HG03175 (cell line): ENCODE data around the gene SH3BP5.

ENCODE experiments used
- ATAC-seq: cut with Tn5 transposase; IDR thresholded peaks from one replicate; pipeline ENCODE4 v1.9.1; 2021; ENCODE audit warnings: mild to moderate bottlenecking, moderate library complexity; ENCODE audit not compliant: unreplicated experiment

Gene SH3BP5

DNA sequence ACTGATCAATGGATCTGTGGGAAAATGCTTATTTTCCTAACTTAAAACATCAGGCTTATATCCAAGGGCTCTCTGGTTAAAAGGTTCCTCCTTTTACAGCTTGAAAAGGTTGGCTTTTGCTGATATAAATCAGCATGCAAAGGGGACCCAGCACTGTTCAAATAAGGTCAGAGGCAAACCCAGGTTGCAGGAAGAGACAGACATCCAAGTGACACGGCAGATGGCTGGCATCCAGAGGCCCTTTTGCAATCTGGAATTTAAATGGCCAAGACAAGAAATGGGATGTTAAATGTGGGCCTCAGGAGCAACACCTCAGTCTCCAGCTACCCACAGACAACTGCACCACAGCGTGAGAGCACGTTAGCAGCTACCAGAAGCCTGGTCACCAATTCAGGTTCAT, 6.3 kb downstream of the SH3BP5 start:
- no peak for ATAC-seq

DNA sequence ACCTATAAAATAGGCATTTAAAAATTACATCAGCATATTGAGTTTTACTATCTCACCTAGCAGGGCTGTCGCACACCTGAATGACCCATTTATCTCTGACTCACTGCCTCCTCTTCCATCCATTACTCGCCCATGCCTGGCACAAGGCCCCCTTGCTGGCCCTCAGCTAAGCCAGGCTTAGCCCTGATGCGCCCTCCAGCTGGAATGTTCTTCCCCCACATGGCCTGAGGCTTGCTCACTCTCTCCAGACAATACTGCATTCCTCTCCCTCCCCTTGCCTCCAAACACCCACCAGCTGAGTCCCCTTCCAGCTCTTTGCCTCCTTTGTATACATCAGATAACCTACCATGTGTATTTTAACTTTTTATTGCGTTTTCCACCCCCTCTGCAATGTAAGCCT, 7.2 kb downstream of the SH3BP5 start:
- ATAC-seq = no peak

DNA sequence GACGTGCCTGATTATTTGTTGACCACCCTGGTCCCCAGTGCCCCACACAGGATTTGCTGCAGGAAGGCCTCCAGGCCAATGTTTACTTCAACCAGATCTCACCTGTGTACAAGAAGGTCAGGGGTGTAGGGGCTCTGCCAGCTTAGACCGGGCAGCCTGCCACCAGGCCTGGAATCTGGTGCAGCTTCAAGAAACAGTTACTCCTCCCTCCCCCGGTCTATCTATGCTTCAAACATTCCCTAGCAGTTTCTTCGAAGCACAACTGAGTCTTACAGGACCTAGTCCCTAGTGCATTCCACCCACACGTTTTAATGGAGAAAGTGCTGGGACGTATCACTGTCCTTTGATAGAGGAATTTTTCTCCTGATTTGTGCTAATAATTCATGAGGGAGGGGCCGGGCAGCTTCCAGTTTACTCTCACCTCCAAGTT, 8.0 kb downstream of the SH3BP5 start:
- no peak for ATAC-seq

DNA sequence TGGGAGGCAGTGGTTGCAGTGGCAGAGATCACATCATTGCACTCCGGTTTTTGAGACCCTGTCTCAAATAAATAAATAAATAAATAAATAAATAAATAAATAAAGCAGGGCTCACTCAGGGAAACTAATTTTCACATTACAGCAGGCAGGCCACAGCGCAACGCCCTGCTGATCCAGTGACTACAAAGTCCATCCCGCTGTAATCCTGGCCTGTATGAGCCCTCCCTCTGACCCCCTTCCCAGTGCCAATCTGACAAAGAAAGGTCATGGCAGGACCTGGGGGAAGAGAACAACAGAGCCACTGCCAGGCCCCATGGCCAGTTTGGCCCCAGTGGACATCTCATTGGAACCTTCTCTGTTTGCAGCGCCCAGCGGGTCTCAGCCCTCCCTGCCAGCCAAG, 9.3 kb downstream of the SH3BP5 start:
- no peak for ATAC-seq

DNA sequence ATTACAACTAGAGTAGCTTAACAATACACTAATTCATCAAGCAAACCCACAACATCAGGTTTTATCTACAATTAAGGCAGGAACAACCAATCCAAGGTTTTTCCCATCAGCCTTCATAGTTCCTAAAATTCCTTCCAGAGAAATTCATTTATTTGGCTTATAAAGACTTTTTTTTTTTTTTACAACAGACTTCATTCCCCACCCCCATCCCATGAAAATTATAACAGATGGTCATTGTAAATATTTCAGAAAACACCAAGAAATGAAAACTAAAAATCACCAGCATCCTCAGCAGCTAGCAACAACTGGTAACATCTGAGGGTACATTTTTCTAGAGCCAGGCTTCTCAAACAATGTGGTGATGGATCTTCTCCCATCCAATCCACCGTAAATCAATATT, 11.0 kb downstream of the SH3BP5 start:
- no peak for ATAC-seq

DNA sequence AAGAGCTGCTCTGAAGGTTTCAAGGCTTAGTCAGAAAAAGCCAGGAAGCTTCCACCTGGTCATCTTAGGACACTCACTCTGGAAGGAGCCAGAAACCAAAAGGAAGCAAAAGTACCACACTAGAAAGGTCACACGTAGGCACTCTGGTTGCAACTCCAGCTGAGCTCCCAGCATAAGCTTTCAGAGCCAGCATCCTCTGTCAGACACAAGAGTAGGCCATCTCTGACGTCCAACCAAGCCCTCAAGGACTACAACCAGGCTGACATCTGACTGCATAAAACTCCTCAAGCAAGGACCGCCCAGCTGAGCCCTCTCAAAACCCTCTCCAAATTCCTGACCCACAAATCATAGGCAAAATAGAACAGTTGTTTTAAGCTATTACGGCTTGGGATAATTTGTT, 12.8 kb downstream of the SH3BP5 start:
- ATAC-seq = no peak

DNA sequence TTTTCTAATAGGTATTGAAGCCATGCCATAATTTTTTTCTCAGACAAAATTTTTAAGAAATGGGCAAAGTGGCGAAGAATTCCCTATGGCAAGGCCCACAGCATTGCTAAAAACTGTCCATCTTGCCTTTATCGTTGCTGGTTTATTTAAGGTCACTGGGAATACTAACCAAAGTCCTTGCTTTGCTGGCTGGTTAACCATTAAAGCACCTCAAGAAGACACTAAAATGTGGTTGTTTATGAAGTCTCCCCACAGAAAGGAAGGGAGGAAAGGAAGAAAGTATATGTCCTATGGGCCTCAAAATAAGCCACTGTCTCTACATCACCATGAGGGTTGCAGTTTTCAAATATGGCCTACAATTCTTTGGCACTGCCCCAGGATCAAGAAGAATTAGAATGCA, 13.2 kb downstream of the SH3BP5 start:
- no peak for ATAC-seq

DNA sequence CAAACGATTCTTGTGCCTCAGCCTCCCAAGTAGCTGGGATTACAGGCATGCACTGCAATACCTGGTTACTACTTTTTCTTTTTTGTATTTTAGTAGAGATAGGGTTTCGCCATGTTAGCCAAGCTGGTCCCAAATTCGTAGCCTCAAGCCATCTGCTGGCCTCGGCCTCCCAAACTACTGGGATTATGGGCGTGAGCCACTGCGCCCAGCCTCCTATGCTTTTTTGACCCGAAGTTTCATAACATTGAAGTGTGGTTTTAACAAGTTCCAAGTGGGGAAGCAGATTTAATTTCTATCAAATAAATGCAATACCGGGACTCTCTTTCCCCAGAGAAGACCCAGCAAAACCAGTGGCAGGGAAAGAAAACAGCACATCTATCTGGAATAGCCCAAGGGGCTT, 13.7 kb downstream of the SH3BP5 start:
- no peak for ATAC-seq

DNA sequence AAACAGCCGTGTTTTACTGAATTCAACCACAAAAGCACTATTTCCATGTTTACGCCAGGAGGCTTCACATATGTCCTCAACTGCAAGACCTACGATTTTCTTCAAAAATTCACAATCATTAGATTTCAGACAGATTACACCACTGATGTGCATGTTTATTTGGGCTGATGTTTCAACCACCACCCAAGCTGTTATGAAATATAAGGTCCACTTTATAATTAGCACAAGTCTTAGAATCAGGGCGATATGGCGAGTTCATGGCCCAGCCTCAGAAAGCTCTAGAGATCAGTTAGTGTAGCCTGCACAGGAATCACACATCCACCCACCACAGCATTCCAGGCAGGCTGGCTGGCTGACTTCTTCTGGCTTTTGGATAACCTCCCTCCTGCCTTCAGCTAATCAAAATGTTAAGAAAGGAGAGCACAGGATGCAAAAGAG, 15.4 kb downstream of the SH3BP5 start:
- no peak for ATAC-seq

DNA sequence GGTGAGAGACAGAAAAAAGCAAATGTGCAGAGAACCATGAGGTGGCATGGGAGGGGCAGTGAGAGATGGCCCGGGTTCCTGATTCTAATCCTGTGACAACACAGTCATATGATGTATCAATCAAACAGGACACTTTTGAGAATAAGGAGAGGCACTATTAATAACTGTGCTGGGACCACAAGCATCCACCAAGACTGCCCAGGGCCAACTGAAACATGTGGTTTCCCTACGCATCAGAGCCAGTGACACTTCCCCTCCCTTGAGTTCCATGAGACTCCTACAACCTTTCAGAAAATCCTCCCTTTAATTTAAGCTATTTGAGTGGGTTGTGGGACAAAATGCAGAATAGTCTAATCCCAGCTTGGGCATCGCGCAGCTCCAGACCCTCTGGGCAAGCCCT, 17.4 kb downstream of the SH3BP5 start:
- ATAC-seq = no peak

DNA sequence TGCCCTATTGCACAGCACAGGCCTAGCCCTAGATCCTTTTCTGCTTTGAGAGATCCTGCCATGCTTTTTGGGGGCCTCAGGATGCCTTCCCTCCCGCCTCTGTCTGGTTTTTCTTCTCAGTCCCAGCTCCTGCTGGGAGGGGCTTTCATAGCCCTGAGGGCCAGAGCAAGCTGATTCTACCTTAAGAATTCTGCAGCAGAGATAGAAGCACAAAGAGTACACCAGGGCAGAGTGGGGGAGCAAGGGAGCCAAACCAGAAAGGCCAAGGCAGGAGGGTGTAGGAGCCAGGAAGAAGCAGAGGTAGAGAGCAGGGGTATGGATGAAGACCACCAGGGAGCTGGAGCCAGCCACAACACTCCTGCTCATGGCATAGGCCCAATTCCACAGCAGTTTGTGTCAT, 18.1 kb downstream of the SH3BP5 start:
- no peak for ATAC-seq

DNA sequence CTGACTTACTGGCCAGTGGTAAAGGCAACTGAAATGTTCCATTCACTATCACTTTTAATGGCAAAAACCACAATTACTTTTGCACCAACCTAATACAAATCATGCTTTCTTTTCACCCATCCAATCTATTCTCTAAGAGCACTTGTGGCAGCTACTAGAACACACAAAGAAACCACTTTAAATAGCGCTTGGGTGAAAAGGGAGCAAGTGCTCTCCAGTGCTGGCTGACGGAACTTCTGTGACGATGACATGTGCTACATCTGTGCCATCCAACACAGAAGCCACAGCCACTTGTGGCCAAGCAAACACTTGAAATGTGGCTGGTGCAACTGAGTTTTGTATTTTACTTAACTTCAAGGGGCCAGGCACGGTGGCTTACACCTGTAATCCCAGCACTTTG, 18.9 kb downstream of the SH3BP5 start:
- no peak for ATAC-seq

DNA sequence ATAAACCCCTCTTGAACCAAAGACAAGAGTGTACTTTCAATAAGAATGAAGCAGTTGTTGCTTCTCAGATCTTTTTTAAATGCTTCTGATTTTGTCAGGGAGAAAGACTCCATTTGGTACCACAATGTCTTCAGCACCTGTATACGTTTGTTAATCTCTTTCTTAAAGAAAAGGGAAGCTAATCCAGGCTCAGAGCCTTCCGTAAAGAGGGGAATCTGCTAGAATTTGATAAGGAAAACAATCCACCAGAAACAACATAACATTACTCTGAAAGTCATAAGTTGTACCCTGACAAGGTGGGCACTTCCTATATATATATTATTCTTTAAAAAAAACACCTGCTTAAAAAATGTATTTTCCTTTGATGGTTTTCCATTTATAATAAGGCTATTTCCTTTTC, 19.8 kb downstream of the SH3BP5 start:
- no peak for ATAC-seq

DNA sequence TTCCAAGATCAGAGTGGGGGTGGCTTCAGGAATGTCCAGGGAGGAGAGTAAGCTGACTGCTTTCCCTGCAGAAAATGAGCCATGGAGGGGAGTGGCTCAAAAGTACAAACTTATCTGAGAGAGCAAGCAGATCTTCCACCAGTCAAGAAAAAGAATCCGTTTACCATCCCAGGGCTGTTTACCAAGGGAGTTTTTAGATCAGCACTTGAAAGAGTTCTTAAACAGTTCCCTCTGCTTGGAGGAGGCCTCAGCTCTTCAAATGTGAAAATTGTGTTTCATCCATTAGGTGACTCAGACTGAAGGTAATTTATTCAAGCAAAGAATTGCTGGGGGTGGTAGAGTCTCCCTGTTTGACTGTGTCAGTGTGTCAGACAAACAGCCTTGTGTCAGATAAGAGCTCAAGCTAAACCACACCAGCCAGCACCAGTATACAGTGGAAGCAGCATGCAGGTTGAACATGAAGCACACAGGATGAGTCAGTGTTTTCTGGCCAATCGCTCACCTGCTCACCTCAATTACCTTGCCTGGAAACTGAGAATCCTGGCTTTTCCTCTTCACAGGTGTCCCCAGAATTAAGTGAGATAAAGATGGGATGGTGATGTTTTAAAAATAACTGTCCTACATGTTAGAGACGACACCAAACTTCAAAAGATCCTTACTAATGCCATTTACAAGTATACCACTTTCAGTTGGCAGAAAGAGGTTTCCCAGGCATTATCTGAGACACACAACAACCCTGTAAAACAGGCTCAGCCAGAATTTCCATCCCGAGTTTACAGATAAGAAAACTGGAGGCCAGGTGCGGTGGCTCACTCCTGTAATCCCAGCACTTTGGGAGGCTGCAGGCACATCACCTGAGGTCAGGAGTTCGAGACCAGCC, 21.7 kb downstream of the SH3BP5 start:
- peak; percentile 76 for ATAC-seq

DNA sequence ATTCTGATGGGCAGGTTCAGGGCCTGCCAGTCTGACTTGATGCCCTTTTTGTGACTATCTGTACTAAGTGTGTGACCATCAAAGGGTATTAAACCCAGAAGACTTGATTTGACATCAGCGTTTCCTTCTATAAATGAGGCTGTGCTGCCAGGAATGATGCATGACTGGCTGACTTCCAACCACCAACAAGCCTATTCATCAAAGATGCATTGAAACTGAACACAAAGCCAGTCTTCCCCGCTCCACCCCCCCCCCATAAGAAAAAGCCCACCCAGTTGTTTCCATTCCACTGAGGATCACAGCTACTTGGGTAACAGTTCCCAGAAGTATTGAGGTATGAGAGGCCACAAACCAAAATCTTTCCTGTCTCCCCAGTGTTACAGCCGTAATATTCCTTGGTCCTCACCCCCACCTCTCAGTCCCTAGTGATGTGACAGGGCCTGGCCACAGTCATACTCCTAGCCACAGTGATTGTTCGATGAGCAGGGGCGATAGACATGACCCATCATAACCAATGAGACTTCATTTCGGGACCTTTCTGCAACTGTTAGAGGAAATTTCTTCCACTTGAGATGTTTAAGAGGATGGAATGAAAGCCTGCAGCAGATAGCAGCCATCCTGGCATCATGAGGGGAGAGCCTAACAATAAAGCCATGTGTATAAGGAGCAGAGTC, 22.6 kb downstream of the SH3BP5 start:
- ATAC-seq = no peak

DNA sequence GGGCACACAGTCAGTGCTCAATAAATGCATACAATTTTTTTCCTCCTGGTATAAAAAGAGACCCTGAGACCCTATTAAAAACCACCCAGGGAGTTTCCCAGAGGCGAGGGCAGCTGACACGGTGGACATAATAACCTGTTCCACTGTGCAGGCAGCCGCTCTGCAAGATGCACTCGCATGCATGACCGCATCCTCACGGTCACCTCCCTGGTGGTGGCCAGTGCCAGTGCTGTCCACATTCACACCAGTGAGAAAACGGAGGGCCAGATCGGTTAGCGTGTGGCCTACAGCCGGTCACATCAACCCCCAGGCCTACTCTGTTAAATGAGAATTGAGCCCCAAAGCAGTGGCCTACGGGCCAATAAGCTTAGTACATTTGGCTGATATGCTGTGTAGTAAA, 24.8 kb downstream of the SH3BP5 start:
- ATAC-seq = no peak

DNA sequence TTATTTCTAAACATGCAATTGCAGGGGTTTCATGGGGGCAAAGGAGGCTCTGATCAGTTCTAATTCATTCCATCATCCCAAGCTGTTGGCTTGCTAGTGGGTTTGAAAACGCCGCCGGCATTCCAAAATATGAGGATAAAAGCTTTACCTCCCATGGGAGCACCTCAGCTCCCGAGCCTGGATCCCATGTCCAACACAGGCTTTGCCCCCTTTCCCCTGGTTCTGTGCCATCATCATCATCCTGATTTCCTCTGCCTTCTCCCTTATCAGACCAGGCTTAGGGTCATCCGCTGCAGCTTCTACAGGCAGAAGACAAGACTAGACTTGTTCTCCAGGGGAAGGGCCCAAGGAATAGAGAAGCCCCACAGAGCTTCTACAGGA, 25.4 kb downstream of the SH3BP5 start:
- ATAC-seq = no peak

DNA sequence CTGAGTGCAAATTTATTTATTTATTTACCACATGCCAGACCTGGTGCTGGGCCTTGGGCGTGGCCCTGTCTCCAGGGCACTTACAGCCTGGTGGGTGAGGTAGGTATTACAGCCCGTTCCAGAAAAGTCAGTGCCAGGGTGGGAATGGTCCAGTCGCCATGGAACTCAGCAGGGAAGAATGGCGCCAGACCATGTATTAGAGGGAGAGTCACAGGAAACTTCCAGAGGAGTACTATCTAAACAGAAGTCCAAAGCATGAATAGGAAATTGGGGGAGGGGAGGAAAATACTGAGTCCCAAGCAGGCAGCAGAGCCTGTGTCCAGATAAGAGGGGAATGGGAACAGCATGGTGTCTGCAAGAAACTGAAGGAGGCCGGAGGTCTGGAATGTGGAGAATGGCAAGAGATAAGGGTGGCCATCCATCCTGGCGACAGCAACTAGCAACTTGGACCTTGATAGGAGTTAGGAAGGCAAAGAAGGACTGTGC, 27.0 kb downstream of the SH3BP5 start:
- ATAC-seq = no peak

DNA sequence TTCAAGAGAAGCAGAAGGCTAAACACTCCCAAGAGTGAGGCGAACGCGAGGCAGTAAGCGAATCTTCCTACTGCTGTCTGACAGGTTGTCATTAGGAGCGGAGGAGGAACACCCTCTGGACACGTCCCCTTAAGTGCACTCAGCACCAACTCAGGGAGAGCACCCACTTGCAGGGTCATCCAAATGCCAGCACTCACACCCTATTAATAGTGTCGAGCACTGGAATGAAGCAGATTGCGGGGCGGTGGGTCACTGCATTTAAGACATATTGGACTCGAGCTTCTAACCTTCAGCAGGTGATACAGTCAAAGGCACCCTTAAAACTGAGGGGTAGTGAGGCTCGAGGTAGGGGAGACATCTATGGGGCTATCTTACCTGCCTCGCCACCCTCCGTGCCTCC, 28.7 kb downstream of the SH3BP5 start:
- no peak for ATAC-seq

DNA sequence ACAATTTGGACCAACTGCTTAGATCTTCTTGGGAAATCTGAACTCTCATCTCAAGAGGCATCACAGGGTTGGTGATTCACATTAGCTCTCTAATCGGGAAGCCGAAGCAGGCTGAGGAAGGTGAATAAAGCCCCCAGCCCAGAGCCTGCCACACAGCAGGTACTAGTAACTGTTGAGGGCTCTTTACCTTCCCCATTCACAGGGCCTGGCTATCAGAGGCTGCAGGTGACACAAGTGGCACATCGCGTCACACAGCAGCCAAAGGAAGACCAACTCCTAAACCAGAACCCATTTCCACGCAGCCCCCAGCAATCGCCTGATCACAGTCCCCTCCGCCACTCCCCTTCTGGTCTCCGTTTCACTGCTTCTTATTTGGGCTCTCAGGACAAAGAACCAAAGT, 29.2 kb downstream of the SH3BP5 start:
- ATAC-seq = no peak

DNA sequence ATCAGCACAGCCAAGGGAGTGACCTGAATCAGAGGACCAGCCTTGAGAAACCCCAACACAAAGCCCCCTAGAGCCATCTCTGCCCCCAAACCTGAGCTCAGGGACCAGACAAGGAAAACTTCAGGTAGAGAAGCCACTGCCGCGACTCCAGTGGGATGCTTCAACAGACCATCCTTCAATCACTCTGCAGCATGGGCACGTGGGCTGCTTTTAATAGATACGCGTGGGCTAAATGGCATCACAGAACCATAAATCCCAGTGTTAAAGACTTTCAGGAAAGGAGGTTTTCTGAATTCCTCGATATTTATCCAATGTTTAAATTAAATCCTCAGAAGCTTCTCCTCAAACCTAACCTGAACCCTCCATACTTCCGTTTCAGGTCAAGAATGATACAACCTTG, 30.6 kb downstream of the SH3BP5 start:
- no peak for ATAC-seq

DNA sequence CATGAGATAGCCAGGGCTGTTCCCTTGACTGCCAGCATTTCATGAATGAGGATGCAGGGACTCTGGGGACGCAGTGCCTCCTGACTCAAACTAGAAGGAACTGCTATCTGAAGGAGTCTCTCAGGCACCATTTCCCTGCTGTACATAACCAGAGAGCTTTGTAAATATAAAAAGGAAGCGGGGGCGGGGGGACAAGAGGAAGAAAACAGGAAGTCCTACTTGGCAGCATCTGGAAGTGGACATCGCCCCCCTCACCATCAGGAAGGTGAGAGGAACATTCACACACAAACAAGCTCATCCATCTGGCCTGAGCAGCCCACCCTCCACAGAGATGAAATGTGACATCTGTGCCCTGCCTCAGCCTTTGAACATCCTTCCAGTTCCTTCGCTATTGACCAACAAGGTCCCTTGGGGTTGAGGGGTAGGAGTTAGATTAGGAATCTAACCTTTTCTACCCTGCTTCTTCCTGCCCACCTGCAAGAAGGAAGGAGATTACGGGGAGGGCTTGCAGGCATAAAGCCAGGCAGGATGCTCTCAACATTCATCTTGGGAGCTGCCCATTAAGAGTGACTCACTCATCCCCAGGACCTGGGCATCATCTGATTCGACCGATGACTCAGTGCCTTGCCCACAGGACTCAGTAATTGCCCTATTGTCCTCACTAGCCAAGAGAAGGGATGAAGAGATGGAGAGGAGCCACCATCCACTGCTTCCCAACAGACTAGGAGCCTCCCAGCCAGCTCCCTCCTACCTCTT, 31.9 kb downstream of the SH3BP5 start:
- no peak for ATAC-seq
